HuH-7 (cell line): Measurements from ENCODE around the gene PIK3CB.
"Not testable (repeated sequence)": the region's sequence is repeated elsewhere in the genome, so short reads cannot be mapped to it uniquely, and the experiment has no call there.

Experiments used
- DNase-seq: peaks from one replicate; pipeline ENCODE4 v3.0.0; 2011; ENCODE audit warnings: low spot score

The PIK3CB gene

GRCh38 chr3:138680974-138681373, 153.8 kb downstream of the PIK3CB start:
- DNase-seq: not testable (repeated sequence)

GRCh38 chr3:138678874-138679392, 155.8 kb downstream of the PIK3CB start:
- no peak for DNase-seq

GRCh38 chr3:138678086-138678485, 156.6 kb downstream of the PIK3CB start:
- no peak for DNase-seq

GRCh38 chr3:138675393-138675792, 159.3 kb downstream of the PIK3CB start:
- no peak for DNase-seq

GRCh38 chr3:138673641-138674530, 160.8 kb downstream of the PIK3CB start:
- peak; percentile 15 for DNase-seq

- DNase-seq: no peak
Observed at GRCh38 chr3:138670407-138670806, 164.3 kb downstream of the PIK3CB start.

GRCh38 chr3:138668107-138668506, 166.6 kb downstream of the PIK3CB start:
- no peak for DNase-seq

GRCh38 chr3:138657508-138657907, 177.2 kb downstream of the PIK3CB start:
- no peak for DNase-seq

GRCh38 chr3:138653567-138653966, 181.2 kb downstream of the PIK3CB start:
- no peak for DNase-seq

GRCh38 chr3:138649134-138649533, 185.6 kb downstream of the PIK3CB start:
- no peak for DNase-seq

GRCh38 chr3:138646513-138646912, 188.2 kb downstream of the PIK3CB start:
- DNase-seq: no peak

GRCh38 chr3:138646008-138646407, 188.7 kb downstream of the PIK3CB start:
- DNase-seq: no peak

- no peak for DNase-seq
Observed at GRCh38 chr3:138642927-138643253, 191.8 kb downstream of the PIK3CB start.

- DNase-seq: no peak
Observed at GRCh38 chr3:138642226-138642926, 192.4 kb downstream of the PIK3CB start.

- DNase-seq: no peak
Observed at GRCh38 chr3:138640537-138640936, 194.2 kb downstream of the PIK3CB start.

- no peak for DNase-seq
Observed at GRCh38 chr3:138638641-138639040, 196.1 kb downstream of the PIK3CB start.

GRCh38 chr3:138629526-138629925, 205.2 kb downstream of the PIK3CB start:
- DNase-seq: no peak

GRCh38 chr3:138625707-138626365, 208.9 kb downstream of the PIK3CB start:
- DNase-seq: no peak

- no peak for DNase-seq
Observed at GRCh38 chr3:138624518-138624917, 210.2 kb downstream of the PIK3CB start.

GRCh38 chr3:138620431-138620830, 214.3 kb downstream of the PIK3CB start:
- DNase-seq: no peak

- DNase-seq: no peak
Observed at GRCh38 chr3:138615462-138615861, 219.3 kb downstream of the PIK3CB start.

- DNase-seq: no peak
Observed at GRCh38 chr3:138609898-138610266, 224.8 kb downstream of the PIK3CB start.
